ENCODE measurements around the gene IRGQ.
A peak's percentile ranks its signal among the peaks of the same experiment; 100 is the strongest.

Gene IRGQ

DNA sequence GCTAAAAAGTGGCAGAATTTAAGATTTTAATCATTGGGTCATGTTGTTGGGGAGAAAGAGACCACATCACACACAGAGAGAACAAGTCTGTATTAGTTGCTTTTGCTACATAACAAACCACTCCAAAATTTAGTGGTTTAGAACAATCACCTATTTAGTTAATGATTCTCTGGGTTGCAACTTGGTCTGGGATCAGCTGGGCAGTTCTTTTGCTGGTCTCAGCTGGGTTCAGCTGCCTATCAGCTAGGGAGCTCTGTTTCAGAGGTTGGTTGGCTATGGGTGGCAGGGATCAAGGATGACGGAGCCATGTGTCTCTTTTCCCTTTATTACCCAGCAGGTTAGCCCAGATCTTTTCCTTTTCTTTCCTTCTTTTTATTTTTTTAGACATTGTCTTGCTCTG, 11.4 kb downstream of the IRGQ start:
- no peaks in the 10 kb centered on the region for H3K9me3 ChIP-seq (ENCODE audit: control insufficient read depth, insufficient read depth, low read length)
- no peaks in the 10 kb centered on the region for H3K79me2 ChIP-seq (ENCODE audit: control insufficient read depth, low read length)
- H3K4me1 ChIP-seq (ENCODE audit: control insufficient read depth, low read length): peaks cover 43% of the 10 kb centered on the region
- no peaks in the 10 kb centered on the region for H4K20me1 ChIP-seq (ENCODE audit: control insufficient read depth, insufficient read depth, low read depth, low read length)
- H3K27ac ChIP-seq (ENCODE audit: low read depth, low read length): no peak overlapping the region
- no peaks in the 10 kb centered on the region; the same call in 1 of the 2 replicates for H3K36me3 ChIP-seq (ENCODE audit: control insufficient read depth, low read length)
- 0 out of 2 replicates have a peak overlapping the region, but pooled peaks have one; percentile 5 for H3K4me2 ChIP-seq (ENCODE audit: low read length)
- no peaks in the 10 kb centered on the region for H3K9me2 ChIP-seq (replicated peaks; ENCODE audit: control insufficient read depth, low read length)
- H3F3A ChIP-seq (ENCODE audit: control insufficient read depth, insufficient read depth): peaks cover 10% of the 10 kb centered on the region
- no peak overlapping the region for H3K4me3 ChIP-seq (ENCODE audit: low read length)
- no peak for TF ChIP-seq EZH2phosphoT487 (IDR thresholded peaks at IDR 0.05; ENCODE audit: borderline replicate concordance, low read length)
- TF ChIP-seq, protein P1, sequence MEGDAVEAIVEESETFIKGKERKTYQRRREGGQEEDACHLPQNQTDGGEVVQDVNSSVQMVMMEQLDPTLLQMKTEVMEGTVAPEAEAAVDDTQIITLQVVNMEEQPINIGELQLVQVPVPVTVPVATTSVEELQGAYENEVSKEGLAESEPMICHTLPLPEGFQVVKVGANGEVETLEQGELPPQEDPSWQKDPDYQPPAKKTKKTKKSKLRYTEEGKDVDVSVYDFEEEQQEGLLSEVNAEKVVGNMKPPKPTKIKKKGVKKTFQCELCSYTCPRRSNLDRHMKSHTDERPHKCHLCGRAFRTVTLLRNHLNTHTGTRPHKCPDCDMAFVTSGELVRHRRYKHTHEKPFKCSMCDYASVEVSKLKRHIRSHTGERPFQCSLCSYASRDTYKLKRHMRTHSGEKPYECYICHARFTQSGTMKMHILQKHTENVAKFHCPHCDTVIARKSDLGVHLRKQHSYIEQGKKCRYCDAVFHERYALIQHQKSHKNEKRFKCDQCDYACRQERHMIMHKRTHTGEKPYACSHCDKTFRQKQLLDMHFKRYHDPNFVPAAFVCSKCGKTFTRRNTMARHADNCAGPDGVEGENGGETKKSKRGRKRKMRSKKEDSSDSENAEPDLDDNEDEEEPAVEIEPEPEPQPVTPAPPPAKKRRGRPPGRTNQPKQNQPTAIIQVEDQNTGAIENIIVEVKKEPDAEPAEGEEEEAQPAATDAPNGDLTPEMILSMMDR (IDR thresholded peaks at IDR 0.05; ENCODE audit: low read depth, low read length, poor library complexity, severe bottlenecking): no peak
- H3K27me3 ChIP-seq (ENCODE audit: control insufficient read depth, low read length): no peaks in the 10 kb centered on the region

DNA sequence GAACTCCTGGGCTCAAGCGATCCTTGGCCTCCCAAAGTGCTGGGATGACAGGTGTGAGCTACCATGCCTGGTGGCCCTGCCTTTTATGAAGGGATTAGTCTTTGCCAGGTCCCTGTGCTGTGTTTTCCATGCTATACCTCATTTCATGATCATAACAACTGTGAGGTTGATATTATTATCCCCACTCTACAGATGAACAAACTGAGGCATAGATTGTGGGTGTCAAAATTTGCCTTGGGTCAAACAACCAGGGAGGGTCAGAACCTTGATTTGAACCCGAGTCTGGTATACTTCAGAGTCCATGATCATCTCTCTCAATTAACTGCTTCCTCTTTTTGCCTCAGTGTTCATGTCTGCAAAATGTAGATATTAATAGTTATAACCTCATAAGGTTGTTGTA, 13.4 kb downstream of the IRGQ start:
- Histone ChIP-seq H3K27me3 (ENCODE audit: control insufficient read depth, low read length) (peaks cover 8% of the 10 kb centered on the region; the same call in 1 of the 2 replicates), H3K4me1 (ENCODE audit: control insufficient read depth, low read length) (peaks cover 43% of the 10 kb centered on the region), H3K9me2 (replicated peaks; ENCODE audit: control insufficient read depth, low read length) (no peaks in the 10 kb centered on the region), H3K4me3 (ENCODE audit: low read length) (no peak overlapping the region), H4K20me1 (ENCODE audit: control insufficient read depth, insufficient read depth, low read depth, low read length) (no peaks in the 10 kb centered on the region), H3K79me2 (ENCODE audit: control insufficient read depth, low read length) (no peaks in the 10 kb centered on the region), H3K36me3 (ENCODE audit: control insufficient read depth, low read length) (no peaks in the 10 kb centered on the region; the same call in 1 of the 2 replicates), H3K27ac (ENCODE audit: low read depth, low read length) (no peak overlapping the region), H3F3A (ENCODE audit: control insufficient read depth, insufficient read depth) (peaks cover 10% of the 10 kb centered on the region), H3K4me2 (ENCODE audit: low read length) (peak overlapping the region; percentile 46), H3K9me3 (ENCODE audit: control insufficient read depth, insufficient read depth, low read length) (no peaks in the 10 kb centered on the region)
- TF ChIP-seq, protein P1 (IDR thresholded peaks at IDR 0.05; ENCODE audit: low read depth, low read length, poor library complexity, severe bottlenecking): no peak
- TF ChIP-seq EZH2phosphoT487 (IDR thresholded peaks at IDR 0.05; ENCODE audit: borderline replicate concordance, low read length): no peak

DNA sequence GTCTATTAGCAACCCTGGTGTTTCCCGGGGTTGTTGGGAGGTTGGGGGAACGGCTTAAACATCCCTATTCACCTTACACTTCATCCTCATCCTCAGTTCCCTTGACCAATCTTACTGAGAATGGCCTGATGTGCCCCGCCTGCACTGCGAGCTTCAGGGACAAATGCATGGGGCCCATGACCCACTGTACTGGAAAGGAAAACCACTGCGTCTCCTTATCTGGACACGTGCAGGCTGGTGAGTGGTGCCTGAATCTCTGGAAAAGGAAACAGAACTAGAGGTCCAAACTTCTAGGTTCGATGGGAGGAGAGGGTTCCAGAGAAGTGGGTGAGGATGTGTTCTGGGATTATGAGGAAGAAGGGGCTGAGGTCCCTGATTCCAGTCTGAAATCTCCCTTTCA, 14.5 kb downstream of the IRGQ start:
- Histone ChIP-seq H3K4me1 (ENCODE audit: control insufficient read depth, low read length) (peaks cover 43% of the 10 kb centered on the region), H3K9me3 (ENCODE audit: control insufficient read depth, insufficient read depth, low read length) (no peaks in the 10 kb centered on the region), H3K9me2 (replicated peaks; ENCODE audit: control insufficient read depth, low read length) (no peaks in the 10 kb centered on the region), H3K4me2 (ENCODE audit: low read length) (peak overlapping the region; percentile 46), H4K20me1 (ENCODE audit: control insufficient read depth, insufficient read depth, low read depth, low read length) (no peaks in the 10 kb centered on the region), H3K27ac (ENCODE audit: low read depth, low read length) (no peak overlapping the region), H3K36me3 (ENCODE audit: control insufficient read depth, low read length) (no peaks in the 10 kb centered on the region; the same call in 1 of the 2 replicates), H3K4me3 (ENCODE audit: low read length) (0 out of 2 replicates have a peak overlapping the region, but pooled peaks have one; percentile 8), H3K27me3 (ENCODE audit: control insufficient read depth, low read length) (peaks cover 8% of the 10 kb centered on the region; the same call in 1 of the 2 replicates), H3K79me2 (ENCODE audit: control insufficient read depth, low read length) (no peaks in the 10 kb centered on the region), H3F3A (ENCODE audit: control insufficient read depth, insufficient read depth) (peaks cover 10% of the 10 kb centered on the region)
- TF ChIP-seq, protein P1 (IDR thresholded peaks at IDR 0.05; ENCODE audit: low read depth, low read length, poor library complexity, severe bottlenecking): no peak

Data from DOHH2 (cell line).